ENCODE data around the gene PLA1A. TPM values are rescaled to one million over a fixed set of nuclear protein-coding genes. Genes with fewer than 3 reads are reported as not detected.

Gene PLA1A
- polyA plus RNA-seq, 1 of the 3 experiments (the other 2 are of a cell fraction): not detected

GRCh38 chr3:119619094-119619493 is 21.4 kb downstream of the PLA1A start:
- POLR2A ChIA-PET: no interaction called here
- 58% methylated on average over 7 of the region's 7 CpGs for WGBS (ENCODE audit: low lambda C conversion rate)

More at GRCh38 chr3:119619094-119619493, 21.4 kb downstream of the PLA1A start:
- no peaks in the 10 kb centered on the region; a peak in 1 of 4 replicates for H3K4me1 ChIP-seq (ENCODE audit: control insufficient read depth in 1 of 2, insufficient read depth in 2 of 2, low read depth in 1 of 2, low read length in 1 of 2)
- no peak overlapping the region for H2AFZ ChIP-seq (ENCODE audit: low read depth)
- H3K9me3 ChIP-seq: no peaks in the 10 kb centered on the region
- CTCF ChIA-PET: no interaction called here
- TF ChIP-seq FOXM1 (IDR thresholded peaks at IDR 0.05; ENCODE audit: low read depth): no peak
- TF ChIP-seq, protein P1, sequence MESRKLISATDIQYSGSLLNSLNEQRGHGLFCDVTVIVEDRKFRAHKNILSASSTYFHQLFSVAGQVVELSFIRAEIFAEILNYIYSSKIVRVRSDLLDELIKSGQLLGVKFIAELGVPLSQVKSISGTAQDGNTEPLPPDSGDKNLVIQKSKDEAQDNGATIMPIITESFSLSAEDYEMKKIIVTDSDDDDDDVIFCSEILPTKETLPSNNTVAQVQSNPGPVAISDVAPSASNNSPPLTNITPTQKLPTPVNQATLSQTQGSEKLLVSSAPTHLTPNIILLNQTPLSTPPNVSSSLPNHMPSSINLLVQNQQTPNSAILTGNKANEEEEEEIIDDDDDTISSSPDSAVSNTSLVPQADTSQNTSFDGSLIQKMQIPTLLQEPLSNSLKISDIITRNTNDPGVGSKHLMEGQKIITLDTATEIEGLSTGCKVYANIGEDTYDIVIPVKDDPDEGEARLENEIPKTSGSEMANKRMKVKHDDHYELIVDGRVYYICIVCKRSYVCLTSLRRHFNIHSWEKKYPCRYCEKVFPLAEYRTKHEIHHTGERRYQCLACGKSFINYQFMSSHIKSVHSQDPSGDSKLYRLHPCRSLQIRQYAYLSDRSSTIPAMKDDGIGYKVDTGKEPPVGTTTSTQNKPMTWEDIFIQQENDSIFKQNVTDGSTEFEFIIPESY (IDR thresholded peaks at IDR 0.05; ENCODE audit: borderline replicate concordance, low read depth): no peak
- TF ChIP-seq SIN3A (IDR thresholded peaks at IDR 0.05; ENCODE audit: borderline replicate concordance, low read depth, low read length): no peak
- TF ChIP-seq JUND (IDR thresholded peaks at IDR 0.05): no peak
- no peak for TF ChIP-seq EP300 (IDR thresholded peaks at IDR 0.05; ENCODE audit: borderline replicate concordance in 1 of 2, low read depth in 1 of 2, low read length in 1 of 2)
- no peak for TF ChIP-seq REST (IDR thresholded peaks at IDR 0.05; ENCODE audit: low read depth, low read length)
- no peak for TF ChIP-seq GABPA (IDR thresholded peaks at IDR 0.05; ENCODE audit: low read depth)
- TF ChIP-seq EZH2phosphoT487 (IDR thresholded peaks at IDR 0.05; ENCODE audit: borderline replicate concordance, low read depth): no peak
- no peak for TF ChIP-seq MXI1 (IDR thresholded peaks at IDR 0.05; ENCODE audit: low read depth, low read length)
- no peak for TF ChIP-seq POLR2AphosphoS5 (IDR thresholded peaks at IDR 0.05; ENCODE audit: low read depth, low read length)
- no peak for TF ChIP-seq USF1 (IDR thresholded peaks at IDR 0.05; ENCODE audit: borderline replicate concordance, low read depth)
- no peak for TF ChIP-seq YY1 (IDR thresholded peaks at IDR 0.05; ENCODE audit: low read depth)
- no peaks in the 10 kb centered on the region for H3K9me2 ChIP-seq
- no peak overlapping the region for H3K4me3 ChIP-seq (ENCODE audit: low read depth in 2 of 2, low read length in 1 of 2)
- H3K9ac ChIP-seq: no peak overlapping the region
- no peaks in the 10 kb centered on the region for H3K36me3 ChIP-seq (replicated peaks in 1 of 2; ENCODE audit: control insufficient read depth in 1 of 2, insufficient read depth in 2 of 2, low read length in 1 of 2)
- no peak overlapping the region for H3K27ac ChIP-seq (ENCODE audit: low read depth in 2 of 2, low read length in 1 of 2)
- H3K4me2 ChIP-seq: no peak overlapping the region
- no peaks in the 10 kb centered on the region for H3F3A ChIP-seq (replicated peaks; ENCODE audit: insufficient read depth)
- no peak for DNase-seq
- no peaks in the 10 kb centered on the region for H3K79me2 ChIP-seq (ENCODE audit: insufficient read depth)
- no peaks in the 10 kb centered on the region for H3K27me3 ChIP-seq (ENCODE audit: insufficient read depth)
- H4K20me1 ChIP-seq (ENCODE audit: insufficient read depth): no peaks in the 10 kb centered on the region
